Neuron (in vitro differentiated cells): Measurements from ENCODE around the gene ERCC6L.
A peak's percentile ranks its signal among the peaks of the same experiment; 100 is the strongest.
"Not testable (repeated sequence)": the region's sequence is repeated elsewhere in the genome, so short reads cannot be mapped to it uniquely, and the experiment has no call there.

Source experiments
- H2AFZ ChIP-seq: one replicate; pipeline ENCODE4 v1.6.1; 2013; ENCODE audit warnings: low read depth, mild to moderate bottlenecking, inconsistent platforms, low read length, moderate library complexity
- H3K27me3 ChIP-seq: one replicate; pipeline ENCODE4 v1.6.1; 2013; ENCODE audit warnings: low read length; ENCODE audit not compliant: insufficient read depth
- H3K36me3 ChIP-seq: one replicate; pipeline ENCODE4 v1.6.1; 2013; ENCODE audit warnings: low read length; ENCODE audit not compliant: insufficient read depth
- H3K4me1 ChIP-seq: one replicate; pipeline ENCODE4 v1.6.1; 2013; ENCODE audit warnings: low read length; ENCODE audit not compliant: insufficient read depth
- H3K4me3 ChIP-seq: 2 replicates; pipeline ENCODE4 v1.5.1; 2013; ENCODE audit warnings: mild to moderate bottlenecking, low read length, moderate library complexity
- H3K9me3 ChIP-seq: one replicate; pipeline ENCODE4 v1.6.1; 2013; ENCODE audit warnings: low read length

Gene ERCC6L

GRCh38 chrX:72238183-72238582 is 644 bp downstream of the ERCC6L start:
- no peak overlapping the region for H2AFZ ChIP-seq
- H3K4me1 ChIP-seq: no peaks in the 10 kb centered on the region
- peaks cover 3% of the 10 kb centered on the region for H3K36me3 ChIP-seq
- H3K4me3 ChIP-seq: peak overlapping the region; percentile 48
- H3K27me3 ChIP-seq: no peaks in the 10 kb centered on the region
- H3K9me3 ChIP-seq: peaks cover 2% of the 10 kb centered on the region

- peaks cover 2% of the 10 kb centered on the region for H3K9me3 ChIP-seq
- H3K4me3 ChIP-seq: no peak overlapping the region
- no peaks in the 10 kb centered on the region for H3K4me1 ChIP-seq
- no peak overlapping the region for H2AFZ ChIP-seq
- peaks cover 3% of the 10 kb centered on the region for H3K36me3 ChIP-seq
- H3K27me3 ChIP-seq: no peaks in the 10 kb centered on the region
Measured at GRCh38 chrX:72236841-72237240, 2.0 kb downstream of the ERCC6L start.

- no peak overlapping the region for H3K4me3 ChIP-seq
- H3K4me1 ChIP-seq: no peaks in the 10 kb centered on the region
- peaks cover 8% of the 10 kb centered on the region for H3K9me3 ChIP-seq
- peaks cover 6% of the 10 kb centered on the region for H3K27me3 ChIP-seq
- H3K36me3 ChIP-seq: peaks cover 5% of the 10 kb centered on the region
- no peak overlapping the region for H2AFZ ChIP-seq
Measured at GRCh38 chrX:72230290-72230689, 8.5 kb downstream of the ERCC6L start.

- H3K27me3 ChIP-seq, H3K4me1 ChIP-seq, H3K4me3 ChIP-seq, H2AFZ ChIP-seq, H3K36me3 ChIP-seq: not testable (repeated sequence)
- H3K9me3 ChIP-seq: peaks cover 15% of the 10 kb centered on the region
Measured at GRCh38 chrX:72220375-72220774, 18.5 kb downstream of the ERCC6L start.

GRCh38 chrX:72216973-72217372 is 21.9 kb downstream of the ERCC6L start:
- peaks cover 11% of the 10 kb centered on the region for H3K9me3 ChIP-seq
- H3K36me3 ChIP-seq: peaks cover 1% of the 10 kb centered on the region
- peaks cover 2% of the 10 kb centered on the region for H3K27me3 ChIP-seq
- H2AFZ ChIP-seq: no peak overlapping the region
- H3K4me3 ChIP-seq: no peak overlapping the region
- no peaks in the 10 kb centered on the region for H3K4me1 ChIP-seq

GRCh38 chrX:72208126-72208800 is 30.6 kb downstream of the ERCC6L start:
- Histone ChIP-seq H3K9me3 (no peaks in the 10 kb centered on the region), H3K36me3 (peaks cover 14% of the 10 kb centered on the region), H3K4me3 (no peak overlapping the region), H3K27me3 (no peaks in the 10 kb centered on the region), H2AFZ (no peak overlapping the region), H3K4me1 (no peaks in the 10 kb centered on the region)

- H3K36me3 ChIP-seq: peaks cover 14% of the 10 kb centered on the region
- no peaks in the 10 kb centered on the region for H3K4me1 ChIP-seq
- H3K9me3 ChIP-seq: no peaks in the 10 kb centered on the region
- H3K27me3 ChIP-seq: no peaks in the 10 kb centered on the region
- no peak overlapping the region for H2AFZ ChIP-seq
- no peak overlapping the region for H3K4me3 ChIP-seq
Measured at GRCh38 chrX:72207366-72207765, 31.5 kb downstream of the ERCC6L start.

- no peak overlapping the region for H3K4me3 ChIP-seq
- no peaks in the 10 kb centered on the region for H3K27me3 ChIP-seq
- no peaks in the 10 kb centered on the region for H3K9me3 ChIP-seq
- no peaks in the 10 kb centered on the region for H3K4me1 ChIP-seq
- no peak overlapping the region for H2AFZ ChIP-seq
- peaks cover 16% of the 10 kb centered on the region for H3K36me3 ChIP-seq
Measured at GRCh38 chrX:72205706-72206105, 33.1 kb downstream of the ERCC6L start.

GRCh38 chrX:72203421-72203820 is 35.4 kb downstream of the ERCC6L start:
- Histone ChIP-seq H3K27me3 (no peaks in the 10 kb centered on the region), H3K4me3 (no peak overlapping the region), H2AFZ (no peak overlapping the region), H3K36me3 (peaks cover 22% of the 10 kb centered on the region), H3K4me1 (no peaks in the 10 kb centered on the region), H3K9me3 (no peaks in the 10 kb centered on the region)

GRCh38 chrX:72202792-72203401 is 35.9 kb downstream of the ERCC6L start:
- Histone ChIP-seq H3K4me1 (no peaks in the 10 kb centered on the region), H3K36me3 (peaks cover 21% of the 10 kb centered on the region), H3K9me3 (no peaks in the 10 kb centered on the region), H3K27me3 (no peaks in the 10 kb centered on the region), H2AFZ (no peak overlapping the region), H3K4me3 (no peak overlapping the region)

GRCh38 chrX:72201836-72202536 is 36.8 kb downstream of the ERCC6L start:
- Histone ChIP-seq H3K9me3 (no peaks in the 10 kb centered on the region), H3K27me3 (no peaks in the 10 kb centered on the region), H3K4me1 (no peaks in the 10 kb centered on the region), H2AFZ (no peak overlapping the region), H3K4me3 (no peak overlapping the region), H3K36me3 (peaks cover 24% of the 10 kb centered on the region)

- Histone ChIP-seq H3K4me1 (peaks cover 12% of the 10 kb centered on the region), H3K27me3 (no peaks in the 10 kb centered on the region), H3K9me3 (no peaks in the 10 kb centered on the region), H3K36me3 (peaks cover 11% of the 10 kb centered on the region), H2AFZ (no peak overlapping the region), H3K4me3 (peak overlapping the region; percentile 77)
Measured at GRCh38 chrX:72182924-72183323, 55.9 kb downstream of the ERCC6L start.
